Erythroblast (primary cell): ENCODE data around the gene C16orf96.

Source experiments
- GATA1 ChIP-seq: IDR thresholded peaks from 2 replicates; pipeline ENCODE4 v1.6.1; 2011; ENCODE audit warnings: low read depth, mild to moderate bottlenecking, control low read depth, low read length, moderate library complexity
- POLR2A ChIP-seq: IDR thresholded peaks from 2 replicates; pipeline ENCODE4 v1.6.1; 2011; ENCODE audit warnings: mild to moderate bottlenecking, low read length

DNA sequence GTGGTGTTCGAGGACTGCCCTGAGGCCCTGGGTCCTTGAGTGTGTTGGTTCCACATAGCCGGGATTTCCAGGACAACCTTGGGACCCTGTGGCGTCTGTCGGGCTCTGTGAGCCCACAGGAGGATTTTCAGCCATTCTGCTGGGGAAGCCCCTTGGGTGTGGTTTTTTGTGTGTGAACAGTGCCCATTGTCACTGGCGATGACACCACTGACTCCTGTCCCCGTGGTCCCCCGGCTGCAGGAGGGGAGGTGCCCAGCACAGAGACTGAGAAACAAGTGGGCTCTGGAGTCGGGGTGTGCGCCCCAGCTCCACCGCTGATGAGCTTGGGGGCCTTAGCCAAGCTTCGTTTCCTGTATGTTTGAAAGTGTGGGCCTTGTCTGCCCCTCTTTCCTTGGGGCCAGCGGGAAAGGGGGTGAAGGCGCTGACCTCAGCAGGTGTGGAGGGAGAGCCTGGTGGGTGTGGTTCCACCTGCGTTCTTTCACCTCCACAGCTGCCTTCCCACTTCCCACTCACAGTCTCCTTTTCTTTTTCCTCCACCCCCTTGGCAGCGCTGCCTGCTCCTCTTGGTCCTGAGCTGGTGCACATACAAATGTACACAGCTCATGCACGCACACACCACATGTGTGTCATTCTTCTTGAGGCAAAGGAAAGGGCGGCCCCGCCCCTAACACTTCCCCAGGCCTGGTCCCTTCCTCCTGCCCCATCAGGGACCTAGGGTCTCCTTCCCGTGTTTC is 84.6 kb downstream of the C16orf96 start:
- TF ChIP-seq POLR2A (no peak), GATA1 (no peak)
